ENCODE data around the gene SGCB. TPM values are rescaled to one million over a fixed set of nuclear protein-coding genes. Genes with fewer than 3 reads are reported as not detected.

The SGCB gene
- total RNA-seq, 2 donors from 2014 or later: 5.3 to 9.3 TPM

DNA sequence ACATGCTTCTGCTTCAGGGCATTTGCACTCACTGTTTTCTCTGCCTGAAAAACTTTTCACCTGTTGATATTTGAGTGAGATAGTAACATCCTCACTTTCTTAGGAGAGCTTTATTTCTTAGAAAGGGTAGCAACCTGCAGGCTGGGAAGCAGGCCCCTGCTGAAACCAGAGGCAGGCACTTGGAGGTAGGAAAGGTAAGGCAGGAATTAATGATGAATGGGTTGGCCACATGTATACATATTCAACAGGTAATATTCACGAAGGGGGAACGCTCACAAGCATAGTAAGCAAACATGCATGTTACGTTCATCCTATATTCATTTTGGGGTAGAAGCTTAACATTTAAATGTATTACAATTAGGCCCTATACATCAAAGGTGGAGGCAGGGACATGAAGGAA is 16.2 kb upstream of the SGCB start:
- Histone ChIP-seq H3K27me3 (no peaks in the 10 kb centered on the region), H3K9me3 (no peaks in the 10 kb centered on the region), H3K36me3 (replicated peaks in 1 of 2; ENCODE audit: insufficient read depth in 1 of 2, low read depth in 2 of 2) (no peaks in the 10 kb centered on the region), H3K27ac (no peak overlapping the region), H3K4me1 (peaks cover 19% of the 10 kb centered on the region), H3K4me3 (no peak overlapping the region)
- TF ChIP-seq CTCF (IDR thresholded peaks at IDR 0.05) (no peak), POLR2A (IDR thresholded peaks at IDR 0.05) (no peak)
- no peak for DNase-seq
- intact Hi-C loops (cut with DNase I): no loop called here
- no peak for ATAC-seq
- 73 to 88% methylated on average over 3 of the region's 3 CpGs for WGBS, 2 donors

DNA sequence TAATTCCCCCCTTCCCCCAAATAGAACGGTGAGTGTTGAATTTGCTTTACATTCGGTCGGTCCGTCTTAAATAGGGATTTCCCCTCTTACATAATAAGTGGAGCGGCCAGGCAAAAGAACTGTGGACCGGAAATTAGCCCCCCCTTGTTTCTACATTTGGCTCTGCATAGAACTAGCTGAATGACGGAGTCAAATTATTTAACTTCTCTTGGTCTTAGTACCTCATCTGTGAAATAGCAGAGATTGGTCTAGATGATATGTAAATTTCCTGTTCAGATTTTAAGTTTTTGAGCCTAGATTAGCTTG is 14.3 kb upstream of the SGCB start:
- H3K4me1 ChIP-seq: peaks cover 9% of the 10 kb centered on the region
- H3K27ac ChIP-seq: no peak overlapping the region
- peak in 1 of 4 donors; percentile 6 for DNase-seq
- WGBS, 2 donors: 30 to 35% methylated on average over 7 of the region's 7 CpGs
- no peaks in the 10 kb centered on the region for H3K9me3 ChIP-seq
- no peaks in the 10 kb centered on the region for H3K36me3 ChIP-seq (replicated peaks in 1 of 2; ENCODE audit: insufficient read depth in 1 of 2, low read depth in 2 of 2)
- H3K27me3 ChIP-seq: no peaks in the 10 kb centered on the region
- no peak for ATAC-seq
- intact Hi-C loops (cut with DNase I): no loop called here
- H3K4me3 ChIP-seq: no peak overlapping the region
- TF ChIP-seq CTCF (IDR thresholded peaks at IDR 0.05): no peak
- no peak for TF ChIP-seq POLR2A (IDR thresholded peaks at IDR 0.05)

- peak; percentile 81 for ATAC-seq
- intact Hi-C loops (cut with DNase I): no loop called here
- no peaks in the 10 kb centered on the region for H3K9me3 ChIP-seq
- peak; percentile 50 to 73 (median 69) for DNase-seq
- H3K27ac ChIP-seq: peak overlapping the region; percentile 22 to 64 (median 42)
- TF ChIP-seq CTCF (IDR thresholded peaks at IDR 0.05) (no peak), POLR2A (IDR thresholded peaks at IDR 0.05) (peak in 1 of 3 donors; percentile 18)
- H3K4me3 ChIP-seq: peak overlapping the region; percentile 24 to 39
- peaks cover 9% of the 10 kb centered on the region for H3K4me1 ChIP-seq
- no peaks in the 10 kb centered on the region for H3K36me3 ChIP-seq (replicated peaks in 1 of 2; ENCODE audit: insufficient read depth in 1 of 2, low read depth in 2 of 2)
- no peaks in the 10 kb centered on the region for H3K27me3 ChIP-seq
- WGBS, 2 donors: 6 to 22% methylated on average over 14 to 46 of the region's 46 CpGs
These were observed 13.7 kb upstream of the SGCB start for GRCh38 chr4:52051615-52052474.

DNA sequence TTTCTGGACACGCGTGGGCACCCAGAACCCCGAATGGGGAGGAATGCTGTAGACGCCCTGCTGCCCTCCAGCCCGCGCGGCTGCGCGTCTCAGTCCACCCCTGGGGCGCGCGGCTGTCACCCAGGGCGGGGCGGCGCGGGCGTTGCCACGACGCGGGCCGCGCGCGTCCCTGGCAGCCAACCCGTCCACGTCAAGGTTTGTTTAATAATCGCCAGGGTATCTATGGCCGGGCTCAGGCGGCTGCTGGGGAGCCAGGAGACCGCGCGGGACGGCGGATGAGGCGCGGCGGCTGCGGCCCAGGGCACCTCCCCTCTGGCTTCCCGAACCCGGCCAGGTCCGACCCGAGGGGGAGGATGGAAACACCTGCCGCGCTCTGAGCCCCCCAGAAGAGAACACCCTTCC is 13.1 kb upstream of the SGCB start, which contains the start of gene SPATA18:
SPATA18 (plus strand) TSS at position 92 of the 402 bp plus-strand sequence. CDS start 401 bp downstream, outside the sequence.
- Histone ChIP-seq H3K36me3 (replicated peaks in 1 of 2; ENCODE audit: insufficient read depth in 1 of 2, low read depth in 2 of 2) (no peaks in the 10 kb centered on the region), H3K9me3 (no peaks in the 10 kb centered on the region), H3K27me3 (no peaks in the 10 kb centered on the region), H3K4me1 (peaks cover 9% of the 10 kb centered on the region), H3K4me3 (peak within 1 kb of the TSS; percentile 24 to 39), H3K27ac (peak within 1 kb of the TSS; percentile 22 to 64 (median 42))
- no peak for TF ChIP-seq POLR2A (IDR thresholded peaks at IDR 0.05)
- TF ChIP-seq CTCF (IDR thresholded peaks at IDR 0.05): no peak
- DNase-seq (peak in 3 of 4 donors; percentile 16 to 50 (median 38)), ATAC-seq (peak; percentile 77)
- WGBS, 2 donors: 2 to 8% methylated on average over 9 to 43 of the region's 44 CpGs
- intact Hi-C loops (cut with DNase I): no loop called here
